Activated CD4-positive, alpha-beta T cell treated with anti-CD3 and anti-CD28 coated beads, Interleukin-2, amount 50 U/mL, for 48 hours (primary cell): Measurements from ENCODE around the gene NUP42.

Experiments
- DNase-seq, 2 experiments: peaks; one replicate each; pipeline ENCODE4 v3.0.0-alpha.2; 2020

Gene NUP42

DNA sequence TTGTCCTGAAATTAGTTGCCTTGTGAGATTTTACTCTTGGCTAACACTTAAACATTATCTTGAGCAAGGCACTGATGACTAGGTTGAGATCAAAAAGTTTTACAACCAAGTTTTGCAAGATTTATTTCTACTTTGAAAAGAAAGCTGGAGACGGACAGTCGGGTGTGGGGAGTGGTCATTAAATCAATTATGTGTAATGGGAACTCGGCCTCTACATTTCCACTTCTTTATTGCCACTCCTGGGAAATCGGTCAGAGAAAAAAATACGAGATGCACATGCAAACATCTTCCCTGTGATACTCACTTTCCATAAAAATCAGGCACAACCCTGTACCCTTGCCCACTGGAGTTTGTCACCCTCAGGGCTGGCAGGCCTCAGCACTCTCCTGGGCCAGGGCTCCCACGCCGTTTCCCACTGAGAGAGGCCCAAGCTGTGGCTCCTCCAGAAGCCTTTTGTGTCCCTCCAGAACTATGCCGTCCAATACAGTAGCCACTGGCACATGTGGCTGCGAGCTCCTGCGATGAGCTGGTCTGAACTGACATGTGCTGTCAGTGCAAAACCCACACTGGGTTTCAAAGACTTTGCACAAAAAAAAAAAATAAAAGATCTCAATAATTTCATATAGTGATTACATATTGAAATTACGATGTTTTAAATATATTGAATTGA, 57.3 kb downstream of the NUP42 start:
- DNase-seq: no peak

DNA sequence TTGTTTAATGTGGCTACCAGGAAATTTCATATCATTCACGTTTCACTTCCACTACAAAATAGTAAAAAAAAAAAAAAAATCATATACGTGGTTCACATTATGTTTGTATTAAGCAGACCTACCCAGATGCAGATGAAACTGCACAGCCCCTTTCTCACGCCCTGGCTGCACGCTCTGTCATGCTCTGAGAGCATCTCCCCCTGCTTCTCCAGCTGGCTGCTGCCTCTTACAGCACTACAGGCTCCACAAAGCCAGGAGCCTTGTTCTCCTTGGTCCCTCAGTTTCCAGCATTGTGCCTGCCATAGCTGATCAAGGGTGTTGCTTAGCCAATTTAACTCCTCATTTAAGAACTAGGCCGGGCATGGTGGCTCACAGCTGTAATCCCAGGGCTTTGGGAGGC, 57.9 kb downstream of the NUP42 start:
- no peak for DNase-seq

DNA sequence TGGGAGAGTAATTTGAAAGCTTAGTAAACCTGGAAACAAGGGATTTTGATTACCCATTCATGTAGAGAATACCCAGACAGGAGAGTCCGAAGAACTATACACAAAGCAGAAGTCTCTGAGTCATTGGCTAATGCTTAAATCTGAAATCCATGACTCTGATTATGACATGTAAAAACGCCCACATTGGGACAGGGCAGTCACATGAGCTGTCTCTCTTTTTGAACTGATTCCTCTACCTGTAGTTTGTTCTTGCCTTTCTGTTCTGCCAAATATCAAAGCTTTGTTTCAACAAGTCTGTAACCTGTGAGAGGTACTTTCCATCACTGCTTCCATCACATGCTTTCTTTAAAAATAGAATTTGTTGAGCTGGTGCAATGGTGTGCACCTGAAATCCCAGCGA, 60.5 kb downstream of the NUP42 start:
- DNase-seq: no peak

DNA sequence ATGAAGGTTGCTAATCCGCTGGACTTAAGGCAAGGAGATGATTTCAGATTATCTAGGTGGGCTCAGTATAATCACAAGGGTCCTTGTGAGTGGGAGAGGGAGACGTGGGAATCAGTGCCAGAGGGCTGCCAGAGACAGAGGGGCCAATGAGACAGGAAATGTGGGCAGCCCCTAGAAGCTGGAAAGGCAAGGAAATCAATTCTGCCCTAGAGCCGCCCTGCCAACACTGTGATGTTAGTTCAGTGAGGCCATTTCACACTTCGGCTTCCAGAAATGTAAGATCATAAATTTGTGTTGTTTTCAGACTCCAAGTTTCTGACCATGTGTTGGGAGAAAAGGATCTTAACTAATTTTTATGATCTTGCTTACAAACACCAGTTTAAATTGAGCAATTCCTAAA, 61.1 kb downstream of the NUP42 start:
- no peak for DNase-seq

DNA sequence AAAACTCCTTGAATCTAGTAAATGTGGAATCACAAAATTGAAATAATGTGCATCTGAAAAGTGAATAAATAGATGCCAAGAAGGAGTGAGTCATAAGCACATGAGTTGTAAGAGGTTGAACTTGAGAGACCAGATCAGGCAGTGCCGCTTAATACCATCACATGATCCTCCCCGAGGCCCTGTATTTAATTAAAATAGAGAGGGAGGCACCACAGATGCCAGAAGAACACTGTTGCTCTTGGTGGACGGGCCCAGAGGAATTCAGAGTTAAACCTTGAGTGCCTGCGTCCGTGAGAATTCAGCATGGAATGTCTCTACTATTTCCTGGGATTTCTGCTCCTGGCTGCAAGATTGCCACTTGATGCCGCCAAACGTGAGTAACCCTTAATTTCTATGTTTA, 64.7 kb downstream of the NUP42 start, which contains the start of gene GPNMB:
Gene GPNMB (plus strand): TSS at position 221 of the 400 bp plus-strand sequence. CDS start 83 bp downstream, at position 304.
- no peak for DNase-seq

DNA sequence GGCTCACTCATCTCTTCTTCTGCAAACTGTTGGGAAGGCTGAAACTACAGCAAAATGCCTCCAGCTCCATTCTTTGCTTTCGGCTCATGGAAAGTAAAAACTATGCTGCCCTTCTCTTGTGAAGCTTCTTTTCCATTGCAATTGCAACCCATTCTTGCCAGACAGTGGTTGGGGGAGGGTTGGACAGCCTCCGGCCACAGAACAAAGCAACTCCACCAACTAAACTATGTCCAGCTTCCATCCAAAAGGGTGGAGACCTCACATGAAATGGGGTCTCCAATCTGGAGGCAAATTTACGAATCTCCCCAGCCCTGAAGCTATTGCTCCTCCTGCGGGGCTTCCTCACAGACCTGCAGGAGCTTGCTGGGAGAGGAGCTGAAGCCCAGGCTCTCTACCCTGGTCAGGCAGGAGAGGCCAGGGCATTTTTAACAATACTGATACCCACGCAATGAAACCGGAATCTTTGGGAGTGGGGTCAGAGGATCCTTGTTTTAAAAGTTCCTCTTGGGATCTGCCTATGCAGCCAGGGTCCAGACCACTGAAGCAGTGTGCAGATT, 65.3 kb downstream of the NUP42 start:
- no peak for DNase-seq

DNA sequence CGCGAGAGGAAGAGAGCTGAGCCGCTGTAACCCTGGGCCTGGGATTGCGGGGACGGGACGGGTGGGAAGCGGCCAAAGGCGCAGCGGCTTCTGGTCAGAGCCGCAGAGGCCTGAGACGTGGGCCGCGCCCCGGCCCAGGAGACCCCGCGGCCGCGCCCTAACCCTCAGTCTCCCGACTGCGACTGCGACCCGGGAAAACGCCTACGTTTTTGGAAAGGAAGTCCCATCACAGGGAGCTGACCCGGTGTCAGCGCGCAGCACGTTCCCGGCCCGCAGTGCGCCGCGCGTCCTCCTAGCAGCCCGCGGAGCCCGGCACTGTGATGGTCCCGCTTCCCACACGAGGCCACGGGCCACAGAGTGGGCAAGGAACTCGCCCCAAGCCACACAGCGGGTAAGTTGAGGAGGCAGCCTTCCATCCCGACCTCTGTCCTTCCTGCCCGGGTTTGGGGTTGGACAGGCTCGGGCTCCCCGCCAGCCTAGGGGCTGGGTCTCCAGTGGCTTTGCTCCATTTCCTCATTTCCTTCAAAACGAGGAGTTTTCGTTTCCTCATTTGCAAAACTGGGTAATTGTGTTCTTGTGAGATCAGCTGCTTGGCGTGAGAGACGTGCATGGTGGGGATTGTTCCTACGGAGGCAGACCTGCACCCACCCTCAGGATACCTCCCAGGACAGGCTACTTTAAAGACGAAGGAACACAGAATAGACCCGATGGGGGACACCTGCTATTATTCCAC, 65.9 kb downstream of the NUP42 start:
- no peak for DNase-seq

DNA sequence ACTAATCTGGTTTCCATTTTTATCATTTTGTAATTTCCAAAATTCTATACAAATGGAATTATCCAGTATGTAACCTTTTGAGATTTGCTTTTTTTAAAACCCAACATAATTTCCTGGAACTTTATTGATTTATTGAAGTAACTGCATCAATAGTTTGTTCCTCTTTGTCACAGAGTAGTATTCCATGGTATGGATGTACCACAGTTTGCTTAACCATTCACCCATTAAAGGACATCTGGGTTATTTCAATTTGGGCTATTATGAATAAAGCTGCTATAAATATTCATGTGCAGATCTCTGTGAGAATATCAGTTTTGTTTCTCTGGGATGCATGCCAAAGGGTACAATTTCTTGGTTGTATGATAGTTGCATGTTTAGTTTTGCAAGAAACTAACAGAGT, 67.6 kb downstream of the NUP42 start:
- no peak for DNase-seq
